Inflammatory macrophage (primary cell): ENCODE data around the gene BRINP2.

Experiments used
- DNase-seq, 2 donors: peaks; one replicate each; pipeline ENCODE4 v3.0.0-alpha.2; 2020 to 2022

The BRINP2 gene

DNA sequence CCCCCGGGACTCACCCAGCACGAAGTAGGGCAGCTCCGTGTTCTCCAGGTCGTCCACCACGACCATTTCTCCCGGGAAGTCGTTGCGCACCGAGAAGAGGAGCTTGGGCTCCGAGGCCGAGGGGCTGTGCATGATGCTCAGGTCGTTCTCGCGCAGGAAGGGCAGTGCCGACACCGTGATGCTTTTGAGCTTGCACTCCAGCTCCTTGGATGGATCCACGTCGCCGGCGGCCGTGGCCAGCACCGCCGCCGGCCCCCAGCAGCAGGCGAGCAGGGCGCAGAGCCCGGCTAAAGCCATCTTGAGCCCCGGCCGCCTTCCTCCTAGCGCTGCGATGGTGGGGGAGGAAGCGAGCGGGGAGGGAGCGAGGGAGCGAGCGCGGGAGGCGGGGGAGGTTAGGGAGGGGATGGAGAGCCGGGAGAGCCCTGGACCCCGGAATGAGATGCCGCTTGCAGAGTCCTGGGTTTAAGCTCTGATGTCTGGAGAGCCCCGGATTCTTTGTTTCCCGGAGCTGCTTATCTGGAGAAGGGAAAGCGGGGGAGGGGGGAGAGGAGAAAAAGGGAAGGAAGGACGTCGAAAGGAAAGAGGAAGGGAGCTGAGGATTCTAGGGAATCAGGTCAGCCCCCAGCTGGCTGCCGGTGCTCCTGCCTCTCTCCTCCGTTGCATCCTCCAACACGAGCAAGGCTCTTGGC is 6.2 kb upstream of the BRINP2 start, which contains the start of gene ASTN1:
TSS of gene ASTN1 (minus strand) at position 333 of the 689 bp plus-strand sequence. CDS start at position 297, 36 bp downstream.
- no peak for DNase-seq

DNA sequence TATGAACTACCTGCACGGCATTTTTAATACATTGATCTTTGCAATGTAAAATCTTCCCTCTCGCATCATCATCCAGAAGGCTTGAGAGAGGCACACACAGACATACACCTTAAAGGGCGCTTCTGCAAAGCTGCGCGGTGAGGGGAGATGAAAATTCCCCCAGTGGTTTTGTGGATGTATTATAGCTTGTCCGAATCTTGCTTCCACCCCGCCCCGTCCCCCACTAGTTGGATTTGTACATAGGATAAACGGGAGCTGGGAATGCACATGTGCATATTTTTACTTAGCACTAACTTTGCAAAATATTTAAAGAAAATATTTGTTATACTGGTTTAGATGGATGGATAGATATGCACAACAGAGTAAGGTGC is 5.7 kb upstream of the BRINP2 start:
- no peak for DNase-seq

DNA sequence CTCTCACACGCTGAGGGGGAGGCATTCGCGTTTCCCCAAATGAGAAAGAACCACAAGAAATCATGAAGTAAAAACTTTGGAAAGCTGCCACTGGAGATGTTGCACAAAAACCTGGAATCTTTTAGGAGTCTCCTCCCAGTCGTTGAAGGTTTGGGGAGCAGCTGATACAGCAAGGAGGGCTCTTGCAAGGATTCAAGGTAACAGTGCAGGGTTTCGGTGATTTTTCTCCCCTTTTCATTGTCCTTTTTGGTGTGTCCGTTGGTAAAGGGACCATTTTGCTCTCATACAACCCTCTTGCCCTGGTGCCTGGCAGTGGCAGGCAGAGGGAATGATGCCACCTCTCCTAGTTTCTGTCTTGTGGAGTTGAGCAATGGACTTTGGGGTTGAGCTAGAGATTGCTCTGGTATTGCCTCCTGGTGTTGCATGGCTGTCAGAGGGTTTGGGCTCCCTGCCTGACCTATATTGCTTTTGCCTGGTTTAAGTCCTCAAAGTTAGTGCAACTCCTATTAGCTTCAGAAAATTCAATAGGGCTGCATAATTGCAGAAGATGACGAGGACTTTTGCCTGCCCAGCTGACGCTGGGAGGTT is 872 bp downstream of the BRINP2 start:
- DNase-seq = no peak

DNA sequence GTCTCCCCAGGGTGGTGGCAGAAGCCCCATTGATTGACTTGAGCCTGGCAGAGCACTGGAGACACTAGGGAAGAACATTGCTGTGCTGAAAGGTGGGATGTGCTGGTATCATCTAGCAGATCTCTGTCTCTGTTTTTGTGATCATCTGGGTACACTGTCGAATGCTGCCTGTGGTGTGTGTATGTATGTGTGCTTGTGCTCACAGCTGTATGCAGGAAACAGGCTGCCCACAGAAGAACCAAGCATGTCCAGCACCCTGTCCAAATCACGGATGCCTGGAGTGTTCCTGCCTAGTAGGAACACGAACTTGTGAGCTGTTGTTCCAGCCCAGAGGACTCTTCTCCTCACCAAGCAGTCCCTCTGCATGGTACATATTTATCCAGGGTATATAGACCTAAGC is 1.5 kb downstream of the BRINP2 start:
- no peak for DNase-seq

DNA sequence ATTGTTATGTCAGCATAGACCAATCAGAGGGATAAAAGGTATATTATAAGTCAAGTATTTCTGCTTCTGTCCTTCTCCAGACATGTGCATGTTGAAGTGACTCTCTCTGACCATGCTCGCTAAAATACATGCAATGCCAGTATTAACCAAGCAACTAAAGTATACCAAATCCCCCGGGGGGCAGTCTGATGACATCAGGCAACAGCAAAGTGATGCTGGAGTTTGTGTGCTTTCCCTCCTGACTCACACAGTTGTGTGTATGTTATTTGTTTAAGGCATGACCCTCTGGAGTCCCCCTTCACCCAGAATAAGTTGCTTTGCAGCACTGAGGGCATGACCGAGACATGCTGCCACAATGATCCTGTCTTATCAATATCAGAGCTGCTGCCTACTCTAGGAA is 2.1 kb downstream of the BRINP2 start:
- DNase-seq = no peak

DNA sequence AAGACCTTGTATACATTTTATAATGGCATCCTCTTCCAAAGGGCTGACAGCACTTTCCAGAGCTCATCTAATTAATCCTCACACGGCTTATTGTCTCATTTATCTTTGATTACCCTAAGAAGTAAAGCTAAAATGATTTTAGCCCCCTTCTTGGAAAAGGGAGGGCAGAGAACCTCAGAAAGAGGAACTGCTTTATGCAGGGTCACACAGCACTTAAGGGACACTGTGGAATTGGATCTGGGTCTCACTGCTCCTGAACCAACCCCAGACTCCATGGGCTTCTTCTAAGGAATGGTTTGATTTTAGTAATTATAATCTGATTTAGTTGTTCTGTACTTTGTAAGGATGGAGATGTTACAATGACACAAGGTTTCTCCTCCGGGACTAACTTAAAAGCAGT is 3.2 kb downstream of the BRINP2 start:
- no peak for DNase-seq

DNA sequence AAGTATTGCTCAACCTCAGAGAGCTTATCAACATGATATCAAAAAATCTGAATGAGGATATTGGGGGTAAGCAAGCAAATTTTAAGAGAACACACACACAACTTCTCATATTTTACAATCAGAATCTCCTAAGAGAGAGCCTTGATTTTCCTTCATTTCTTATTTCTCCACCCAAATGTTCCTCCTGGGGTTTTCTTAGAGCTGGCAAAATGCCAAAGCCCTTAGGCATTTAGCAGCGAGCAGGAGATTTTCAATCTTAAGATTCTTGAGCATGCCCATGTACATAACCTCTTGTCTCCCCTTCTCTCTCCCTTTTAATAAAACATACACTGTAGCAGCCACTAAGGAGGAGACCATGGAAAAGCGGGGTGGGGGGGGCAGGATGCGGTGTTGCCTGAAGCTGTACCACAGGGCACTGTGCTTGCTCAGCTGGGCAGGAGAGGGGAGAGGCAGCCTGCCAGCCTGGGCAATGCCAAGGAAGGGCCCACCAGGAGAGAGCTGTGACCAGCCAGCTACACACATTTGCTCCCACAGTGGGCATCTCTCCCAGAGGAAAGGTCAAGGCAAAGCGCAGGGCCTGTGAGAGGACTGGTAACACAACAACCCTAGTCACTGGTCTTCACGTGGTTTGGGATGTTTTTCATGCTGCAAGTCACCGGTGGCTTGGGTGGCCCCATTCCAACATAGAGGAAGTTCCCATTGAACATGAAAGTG is 4.3 kb downstream of the BRINP2 start:
- no peak for DNase-seq

DNA sequence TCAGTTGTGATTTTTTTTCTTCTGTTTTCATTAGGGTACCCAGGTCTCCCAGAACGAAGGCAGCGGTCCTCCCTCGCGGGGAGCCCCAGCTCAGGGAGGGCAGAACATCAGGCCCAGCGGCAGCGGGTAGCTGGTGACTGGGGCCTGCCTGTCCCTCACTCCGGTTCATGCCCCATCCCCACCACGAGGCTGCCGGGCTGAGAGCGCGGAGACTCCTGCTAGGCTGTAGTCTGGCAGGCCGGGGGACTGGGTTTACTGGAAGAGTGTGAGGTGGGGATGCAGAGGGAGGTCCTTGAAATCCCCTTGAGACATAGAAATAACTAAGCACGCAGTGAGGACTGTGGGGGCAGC is 10.5 kb downstream of the BRINP2 start:
- DNase-seq = no peak

DNA sequence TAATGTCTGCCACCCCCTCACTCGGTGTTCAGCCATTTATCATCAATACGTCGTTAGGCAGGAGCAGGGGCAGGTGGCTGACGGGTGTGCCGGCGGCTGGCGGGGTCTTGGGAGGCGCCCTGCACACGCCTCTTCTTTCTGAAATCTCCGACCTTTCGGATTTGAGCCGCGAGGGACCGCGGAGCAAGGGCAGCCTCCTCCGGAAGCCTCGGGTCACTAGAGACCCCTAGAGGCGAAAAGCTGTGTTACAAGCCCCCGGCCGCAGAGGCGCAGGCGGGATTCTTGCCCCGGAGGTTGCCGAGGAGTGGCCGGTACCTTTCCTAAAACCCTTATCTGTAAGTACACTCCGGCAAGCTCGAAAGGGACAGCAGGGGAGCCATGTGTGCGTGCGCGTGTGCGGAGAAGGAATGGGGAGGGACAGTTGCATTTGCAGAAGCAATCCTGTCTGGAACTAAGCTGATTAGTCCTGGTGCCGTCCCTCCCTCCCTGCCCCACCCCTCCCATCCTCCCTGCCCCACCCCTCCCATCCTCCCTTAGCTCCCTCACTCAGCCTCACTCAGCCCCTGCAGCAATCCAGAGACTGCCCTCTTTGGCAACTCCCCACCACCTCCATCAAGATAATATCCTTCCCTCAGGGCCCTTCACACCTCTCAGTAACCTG is 11.0 kb downstream of the BRINP2 start:
- peak; percentile 12 for DNase-seq

DNA sequence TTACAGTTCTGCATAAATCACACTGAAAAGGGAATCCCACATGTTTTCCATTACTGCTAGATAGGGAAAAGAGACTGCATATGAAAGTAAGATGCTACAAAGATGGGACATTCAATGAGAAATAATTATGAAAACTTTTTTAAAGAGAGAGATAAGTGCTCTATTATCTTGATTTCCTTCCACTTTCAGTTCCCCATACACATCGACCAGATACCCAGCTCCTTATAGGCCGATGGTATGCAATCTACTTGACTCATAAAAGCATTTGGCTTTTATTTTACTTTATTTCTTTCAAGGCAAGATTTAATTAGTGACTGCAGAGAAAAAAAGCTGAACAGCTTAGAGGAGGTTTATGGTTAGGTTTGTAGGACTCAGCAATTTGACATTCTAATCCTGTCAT is 13.1 kb downstream of the BRINP2 start:
- no peak for DNase-seq

DNA sequence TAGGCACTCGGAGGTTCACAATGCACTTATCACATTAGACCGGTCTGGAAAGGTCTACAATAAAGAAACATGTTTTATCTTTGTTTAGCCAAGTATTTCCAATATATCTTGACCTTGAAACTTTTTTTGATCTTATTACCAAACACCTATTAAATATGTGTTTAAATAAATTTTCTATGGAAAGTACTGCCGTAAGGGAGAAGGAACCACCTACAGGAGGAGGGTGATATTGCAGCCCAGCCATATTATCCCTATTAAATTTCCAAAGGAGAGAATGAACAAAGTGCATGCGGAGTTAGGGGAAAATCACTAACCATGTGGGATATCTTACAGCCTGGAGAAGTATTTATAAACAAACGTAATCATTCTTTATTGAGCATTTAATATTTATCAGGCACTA is 14.5 kb downstream of the BRINP2 start:
- DNase-seq = peak in 1 of 2 donors; percentile 4

DNA sequence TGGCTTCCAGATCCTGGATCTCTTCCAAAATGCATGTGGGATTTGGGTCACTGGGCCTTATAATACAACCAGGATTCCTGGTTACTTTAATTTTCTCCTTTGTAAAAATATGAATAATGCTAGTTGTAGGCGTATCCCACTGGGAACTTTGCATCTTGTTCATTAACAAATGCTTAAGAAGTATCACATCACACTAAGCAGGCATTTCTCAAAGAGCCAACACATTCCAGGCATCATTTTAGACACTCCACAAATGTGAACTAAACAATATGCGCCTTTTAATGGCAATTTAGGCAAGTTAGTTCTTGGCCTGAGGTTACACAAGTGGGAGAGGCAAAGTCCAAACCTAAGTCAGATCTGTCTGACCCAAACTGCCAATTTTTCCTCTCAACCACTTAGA is 15.9 kb downstream of the BRINP2 start:
- DNase-seq = no peak

DNA sequence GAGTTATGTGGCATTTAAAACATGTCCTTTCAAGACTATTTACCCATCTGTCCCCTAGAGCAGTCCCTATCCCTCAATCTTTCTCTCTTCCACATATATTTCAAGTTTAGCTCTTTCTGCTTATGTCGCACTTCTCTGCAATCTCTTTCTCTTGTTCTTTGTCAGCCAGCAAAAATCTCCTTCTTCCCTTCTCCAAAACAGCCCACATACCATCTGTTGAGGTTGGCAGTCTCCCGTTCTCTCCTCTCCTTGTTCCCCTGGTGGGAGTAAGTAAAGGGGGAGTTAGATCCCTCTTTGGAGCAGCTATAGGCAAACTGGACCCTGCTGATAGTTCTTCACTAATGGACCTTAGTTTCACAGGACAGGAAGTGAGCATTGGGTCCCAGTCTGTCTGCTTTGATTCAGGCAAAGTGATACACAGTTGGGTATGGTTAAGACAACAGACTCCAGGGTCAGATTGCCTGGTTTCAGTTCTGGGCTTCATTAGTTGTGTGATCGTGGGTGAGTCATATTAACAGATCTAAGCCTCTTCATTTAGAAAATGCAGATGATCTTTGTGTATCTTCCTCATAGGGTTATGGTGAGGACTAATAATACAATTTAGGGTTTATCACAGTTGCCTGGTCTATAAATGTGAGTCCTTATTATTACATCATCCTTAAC is 19.7 kb downstream of the BRINP2 start:
- no peak for DNase-seq

DNA sequence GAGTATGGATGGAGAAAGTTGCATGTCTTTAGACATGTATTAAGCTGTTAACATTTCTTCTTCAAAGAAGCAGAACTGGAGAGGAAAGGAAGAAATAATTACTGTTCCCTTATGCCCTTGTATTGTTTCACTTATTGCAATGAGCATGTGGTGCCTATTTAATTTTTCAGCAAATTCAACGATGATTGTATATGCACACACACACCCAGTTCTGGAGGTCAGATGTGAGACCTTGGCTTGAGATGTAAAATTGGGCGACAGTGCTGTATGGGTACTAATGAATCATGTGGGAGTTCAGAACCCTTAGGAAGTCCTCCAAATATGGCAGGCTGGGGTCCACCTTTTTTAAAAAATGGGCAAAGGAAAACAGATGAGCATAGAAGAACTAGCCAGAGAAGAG is 27.5 kb downstream of the BRINP2 start:
- no peak for DNase-seq

DNA sequence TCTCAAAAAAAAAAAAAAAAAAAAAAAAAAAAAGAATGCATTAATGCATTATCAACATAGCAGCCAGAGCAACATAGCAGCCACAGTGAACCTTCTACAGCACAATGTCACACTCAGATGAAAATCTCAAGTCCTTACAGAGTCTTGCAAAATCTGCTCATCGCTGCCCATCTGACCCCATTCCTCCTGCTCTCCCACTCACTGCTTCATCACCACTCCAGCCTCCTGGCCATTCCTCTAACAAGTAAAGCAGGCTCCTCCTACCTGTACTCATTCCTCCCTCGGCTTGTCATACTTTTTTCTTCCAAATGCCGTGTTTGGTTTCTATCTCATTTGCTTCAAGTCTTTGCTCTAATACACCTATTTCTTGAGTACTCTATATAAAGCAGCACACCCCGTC is 29.5 kb downstream of the BRINP2 start:
- no peak for DNase-seq

DNA sequence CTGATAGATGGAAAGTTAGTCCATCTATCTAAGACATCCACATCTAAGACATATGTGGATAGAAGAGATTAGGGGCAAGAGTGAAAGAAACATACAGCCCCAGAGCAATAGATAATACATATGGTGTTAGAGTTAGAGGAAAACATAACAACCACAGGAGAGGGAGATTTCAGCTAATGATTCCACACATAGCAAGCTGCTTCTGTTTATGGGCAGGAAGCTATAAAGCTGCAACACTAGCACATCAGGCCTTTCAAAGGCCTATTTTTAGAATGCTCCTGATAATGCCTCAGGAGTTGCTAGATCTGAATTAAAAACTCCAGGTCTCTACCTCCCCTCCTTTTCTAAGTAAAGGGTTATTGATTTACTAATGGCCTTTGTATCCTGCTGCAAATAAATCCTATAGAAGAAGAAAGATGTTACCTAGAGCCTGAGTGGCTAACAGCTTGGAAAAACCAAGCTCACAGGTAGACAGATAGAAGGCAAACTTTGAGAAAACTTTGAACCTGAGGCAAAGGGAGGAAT is 36.1 kb downstream of the BRINP2 start:
- DNase-seq = no peak

DNA sequence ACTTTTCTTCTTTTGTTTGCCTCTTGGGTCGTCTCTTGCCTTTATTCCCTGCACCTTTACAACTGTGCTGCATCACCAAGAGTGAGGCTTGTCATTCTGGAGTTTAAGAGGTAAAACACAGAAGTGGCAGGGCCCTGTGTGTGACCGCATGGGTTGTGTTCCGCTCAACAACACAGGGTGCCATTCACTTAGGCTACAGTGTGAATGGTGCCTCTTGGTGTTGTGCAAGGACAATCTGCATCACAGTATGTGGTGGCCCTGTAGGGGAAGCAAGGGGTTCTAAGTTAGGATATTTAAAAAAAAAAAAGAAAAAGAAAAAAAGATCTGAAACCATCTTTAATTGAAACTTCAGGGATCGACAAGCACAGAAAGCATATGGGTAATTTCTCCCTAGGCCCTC is 38.2 kb downstream of the BRINP2 start:
- DNase-seq = no peak

DNA sequence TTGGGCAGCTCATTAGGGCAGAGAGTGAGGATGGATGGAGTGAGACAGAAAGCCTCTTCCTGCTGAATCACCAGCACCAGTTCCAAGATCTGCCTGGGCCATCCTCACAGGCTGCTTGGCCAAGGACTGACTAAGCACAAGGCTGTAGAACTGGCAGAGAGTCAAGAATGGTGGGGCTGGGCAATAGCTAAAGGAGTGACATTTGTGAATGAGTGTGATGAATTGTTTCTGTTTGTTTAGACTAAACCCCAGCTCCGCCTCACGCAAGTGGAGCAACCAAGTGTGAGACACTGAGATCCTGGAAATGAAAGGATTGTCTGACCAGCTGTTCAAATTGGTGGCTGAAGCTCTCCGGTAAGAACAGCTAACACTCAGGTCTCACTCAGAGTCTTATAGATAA is 38.6 kb downstream of the BRINP2 start:
- no peak for DNase-seq

DNA sequence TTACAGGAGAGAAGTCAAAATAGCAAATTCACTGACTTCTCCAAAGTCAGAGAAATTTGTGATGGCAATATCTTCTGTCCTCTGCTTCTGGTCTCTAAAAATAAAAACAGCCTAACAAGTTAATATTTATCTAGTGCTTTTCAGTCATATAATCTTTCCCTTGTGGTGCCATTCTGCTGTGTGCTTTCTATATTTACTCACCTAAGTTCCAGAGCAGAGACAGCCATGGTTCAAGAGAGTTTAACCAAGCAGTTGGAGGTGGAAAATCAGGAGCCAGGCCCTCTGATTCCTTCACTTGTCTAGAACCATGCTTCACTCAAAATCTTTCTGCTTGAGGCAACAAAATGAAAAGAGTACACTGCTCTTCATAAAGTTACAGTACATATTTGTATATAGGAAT is 39.3 kb downstream of the BRINP2 start:
- DNase-seq = no peak

DNA sequence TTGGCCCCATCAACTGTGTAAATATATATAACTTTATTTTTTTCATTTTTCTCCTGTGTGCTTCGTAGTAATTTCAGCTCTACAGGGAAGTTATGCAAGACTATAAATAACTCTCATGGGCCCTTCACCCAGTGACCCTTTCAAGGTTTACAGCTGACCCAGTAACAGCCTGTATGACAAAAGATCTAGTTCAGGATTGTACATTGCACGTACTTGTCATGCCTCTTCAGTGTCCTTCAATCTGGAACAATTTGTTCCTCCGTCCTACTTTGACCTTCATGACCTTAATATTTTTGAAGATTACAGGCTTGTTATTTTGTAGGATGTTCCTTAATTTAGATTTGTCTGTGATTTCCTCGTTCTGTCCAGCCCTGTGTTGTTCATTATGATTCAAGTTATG is 40.5 kb downstream of the BRINP2 start:
- no peak for DNase-seq

DNA sequence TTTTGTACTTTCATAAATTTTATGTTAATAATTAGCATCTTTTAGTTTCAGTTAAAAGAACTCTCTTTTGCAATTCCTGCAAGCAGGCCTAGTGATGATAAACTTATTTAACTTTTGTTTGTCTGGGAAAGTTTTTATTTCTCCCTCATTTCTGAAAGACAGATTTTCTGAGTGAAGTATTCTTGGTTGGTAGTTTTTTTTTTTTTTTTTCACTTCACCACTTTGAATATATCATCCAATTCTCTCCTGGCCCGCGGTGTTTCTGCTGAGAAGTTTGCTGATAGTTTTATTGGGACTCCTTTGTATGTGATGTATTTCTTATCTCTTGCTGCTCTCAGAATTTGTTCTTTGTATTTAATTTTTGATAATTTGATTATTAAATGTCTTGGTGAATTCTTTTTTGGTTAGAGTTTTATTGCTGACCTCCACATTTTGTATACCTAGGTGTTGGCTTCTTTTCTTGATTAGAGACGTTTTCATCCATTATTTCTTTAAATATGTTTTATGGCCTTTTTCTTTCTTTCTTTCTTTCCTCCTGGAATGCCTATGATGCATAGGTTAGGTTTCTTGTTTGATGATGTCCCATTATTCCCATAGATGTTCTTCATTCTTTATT is 45.9 kb downstream of the BRINP2 start:
- DNase-seq = no peak
